Breast epithelium (tissue), 4 donors: ENCODE results near the gene PADI1. TPM values are rescaled to one million over a fixed set of nuclear protein-coding genes. Genes with fewer than 3 reads are reported as not detected.
A peak's percentile ranks its signal among the peaks of the same experiment; 100 is the strongest.
"Not testable (repeated sequence)": the region's sequence is repeated elsewhere in the genome, so short reads cannot be mapped to it uniquely, and the experiment has no call there.

Experiments
- DNase-seq, 2 donors: peaks; one replicate each; pipeline ENCODE4 v3.0.0-alpha.2; 2019; ENCODE audit warnings: low spot score in 2 of 2
- H3K27ac ChIP-seq, 2 donors: fragments of 200-600 bp; sonication (generic) in 1 of 2; one replicate each; pipeline ENCODE4 v1.5.1; 2016 to 2019; ENCODE audit warnings: mild to moderate bottlenecking in 1 of 2
- H3K27me3 ChIP-seq, 2 donors: fragments of 200-600 bp; sonication (generic) in 1 of 2; one replicate each; pipeline versions ENCODE4 v1.5.1 to v1.6.0; 2017 to 2019; ENCODE audit warnings: control low read depth in 1 of 2, mild to moderate bottlenecking in 1 of 2
- H3K36me3 ChIP-seq: fragments of 200-600 bp; one replicate; pipeline ENCODE4 v1.5.1; 2019
- H3K4me1 ChIP-seq, 2 donors: fragments of 200-600 bp; sonication (generic); one replicate each; pipeline ENCODE4 v1.5.1; 2016 to 2019; ENCODE audit warnings: control low read depth in 1 of 2
- H3K4me3 ChIP-seq, 3 donors: fragments of 200-600 bp; sonication (generic); 1 replicate in 2 of 3; 2 replicates in 1 of 3; pipeline ENCODE4 v1.5.1; 2016 to 2019; ENCODE audit warnings: mild to moderate bottlenecking in 3 of 3, moderate library complexity in 2 of 3
- H3K9me3 ChIP-seq, 2 donors: fragments of 200-600 bp; sonication (generic) in 1 of 2; one replicate each; pipeline ENCODE4 v1.5.1; 2016 to 2019; ENCODE audit warnings: control low read depth in 1 of 2
- POLR2A ChIP-seq: fragments of 450-650 bp; IDR thresholded peaks from one replicate; pipeline ENCODE4 v1.6.1; 2016; ENCODE audit warnings: antibody characterized with exemption, mild to moderate bottlenecking, moderate library complexity
- POLR2AphosphoS5 ChIP-seq, 3 donors: sonication (generic); formaldehyde crosslinking; IDR thresholded peaks; one replicate each; pipeline ENCODE4 v1.6.1; 2017; ENCODE audit warnings: antibody characterized with exemption in 3 of 3
- intact Hi-C: fragments of 100-400 bp; cut with DNase I; formaldehyde crosslinking; loops from one replicate; pipeline ENCODE4 v1.15.1; 2023; ENCODE audit warnings: low total_unique reads
- total RNA-seq, 3 donors: library from RNA; depleted of rRNA; stranded (reverse); fragments of >200 nt; gene quantifications; one replicate each; pipeline ENCODE4 v1.1.0, GENCODE V29; 2016
- TF ChIP-seq, protein P1 (sequence below), 3 donors: fragments of 450-650 bp; IDR thresholded peaks; one replicate each; pipeline ENCODE4 v1.5.1; 2016 to 2017; ENCODE audit warnings: antibody characterized with exemption in 3 of 3, mild to moderate bottlenecking in 3 of 3, moderate library complexity in 3 of 3

The PADI1 gene
- total RNA-seq, 3 donors from 2014 or later, result 0.33 TPM; not detected in 2

- H3K4me1 ChIP-seq, result no peaks in the 10 kb centered on the region
- H3K9me3 ChIP-seq, result no peaks in the 10 kb centered on the region
- TF ChIP-seq POLR2A, result no peak
- TF ChIP-seq, protein P1, sequence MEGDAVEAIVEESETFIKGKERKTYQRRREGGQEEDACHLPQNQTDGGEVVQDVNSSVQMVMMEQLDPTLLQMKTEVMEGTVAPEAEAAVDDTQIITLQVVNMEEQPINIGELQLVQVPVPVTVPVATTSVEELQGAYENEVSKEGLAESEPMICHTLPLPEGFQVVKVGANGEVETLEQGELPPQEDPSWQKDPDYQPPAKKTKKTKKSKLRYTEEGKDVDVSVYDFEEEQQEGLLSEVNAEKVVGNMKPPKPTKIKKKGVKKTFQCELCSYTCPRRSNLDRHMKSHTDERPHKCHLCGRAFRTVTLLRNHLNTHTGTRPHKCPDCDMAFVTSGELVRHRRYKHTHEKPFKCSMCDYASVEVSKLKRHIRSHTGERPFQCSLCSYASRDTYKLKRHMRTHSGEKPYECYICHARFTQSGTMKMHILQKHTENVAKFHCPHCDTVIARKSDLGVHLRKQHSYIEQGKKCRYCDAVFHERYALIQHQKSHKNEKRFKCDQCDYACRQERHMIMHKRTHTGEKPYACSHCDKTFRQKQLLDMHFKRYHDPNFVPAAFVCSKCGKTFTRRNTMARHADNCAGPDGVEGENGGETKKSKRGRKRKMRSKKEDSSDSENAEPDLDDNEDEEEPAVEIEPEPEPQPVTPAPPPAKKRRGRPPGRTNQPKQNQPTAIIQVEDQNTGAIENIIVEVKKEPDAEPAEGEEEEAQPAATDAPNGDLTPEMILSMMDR (IDR thresholded peaks at IDR 0.05), result no peak
- no peak for TF ChIP-seq POLR2AphosphoS5 (IDR thresholded peaks at IDR 0.05)
- H3K27me3 ChIP-seq, result no peaks in the 10 kb centered on the region
- intact Hi-C loops, result loop anchor here (10.0 kb wide), 2 partner anchors 110 to 180 kb away; partner anchors contain the start of gene SDHB
- no peak overlapping the region for H3K4me3 ChIP-seq
- no peak overlapping the region for H3K27ac ChIP-seq
- H3K36me3 ChIP-seq, result no peaks in the 10 kb centered on the region
- no peak for DNase-seq
These were observed 29.5 kb downstream of the PADI1 start for GRCh38 chr1:17234405-17234804.

DNA sequence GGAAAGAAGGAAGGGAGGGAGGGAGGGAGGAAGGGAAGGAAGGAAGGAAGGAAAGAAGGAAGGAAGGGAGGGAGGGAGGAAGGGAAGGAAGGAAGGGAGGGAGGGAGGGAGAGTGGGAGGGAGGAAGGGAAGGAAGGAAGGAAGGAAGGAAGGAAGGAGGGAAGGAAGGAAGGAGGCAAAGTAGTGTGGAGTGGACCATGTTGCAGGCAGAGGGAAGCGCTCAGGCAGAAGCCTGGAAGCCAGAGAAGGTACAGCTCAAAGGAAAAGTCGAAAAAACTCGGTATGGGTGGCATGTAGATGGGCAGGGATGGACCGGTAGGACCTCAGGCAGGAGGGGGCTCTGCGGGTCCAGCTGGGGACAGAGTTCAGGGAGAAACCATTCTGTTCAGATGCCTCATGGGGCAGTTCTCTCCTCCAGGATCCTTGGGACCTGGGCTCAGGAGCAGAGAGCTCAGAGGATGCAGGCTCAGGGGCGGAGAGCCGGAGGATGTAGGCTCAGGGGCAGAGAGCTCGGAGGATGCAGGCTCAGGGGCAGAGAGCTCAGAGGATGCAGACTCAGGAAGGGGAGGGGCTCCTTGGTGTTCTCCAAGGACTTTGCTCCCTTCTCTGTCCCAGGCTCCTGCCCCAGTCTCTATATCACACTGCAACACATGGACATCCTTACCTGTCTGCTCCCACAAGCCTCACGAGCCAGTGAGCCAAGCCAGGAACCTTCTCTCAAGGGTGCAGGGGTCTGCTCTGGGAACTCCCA is 30.4 kb downstream of the PADI1 start:
- intact Hi-C loops, result loop anchor here (10.0 kb wide), 2 partner anchors 111 to 181 kb away; partner anchors contain the start of gene SDHB
- Histone ChIP-seq H3K27ac (no peak overlapping the region), H3K9me3 (no peaks in the 10 kb centered on the region), H3K27me3 (no peaks in the 10 kb centered on the region), H3K4me1 (no peaks in the 10 kb centered on the region), H3K4me3 (no peak overlapping the region), H3K36me3 (no peaks in the 10 kb centered on the region)
- DNase-seq, result no peak
- TF ChIP-seq POLR2A, result no peak
- TF ChIP-seq, protein P1 (IDR thresholded peaks at IDR 0.05), result no peak
- TF ChIP-seq POLR2AphosphoS5 (IDR thresholded peaks at IDR 0.05), result no peak

- Histone ChIP-seq H3K27ac (no peak overlapping the region), H3K36me3 (no peaks in the 10 kb centered on the region), H3K27me3 (no peaks in the 10 kb centered on the region), H3K4me1 (no peaks in the 10 kb centered on the region), H3K9me3 (no peaks in the 10 kb centered on the region), H3K4me3 (no peak overlapping the region)
- intact Hi-C loops, result loop anchor here (10.0 kb wide), 2 partner anchors 112 to 182 kb away; partner anchors contain the start of gene SDHB
- peak; percentile 72 to 88 for DNase-seq
- TF ChIP-seq, protein P1 (IDR thresholded peaks at IDR 0.05), result peak; percentile 76 to 95 (median 94)
- no peak for TF ChIP-seq POLR2A
These were observed 32.0 kb downstream of the PADI1 start for GRCh38 chr1:17236779-17237560.

- no peak for DNase-seq
- no peaks in the 10 kb centered on the region for H3K36me3 ChIP-seq
- H3K27ac ChIP-seq, result no peak overlapping the region
- no peak overlapping the region for H3K4me3 ChIP-seq
- TF ChIP-seq POLR2A (no peak), POLR2AphosphoS5 (IDR thresholded peaks at IDR 0.05) (no peak)
- TF ChIP-seq, protein P1 (IDR thresholded peaks at IDR 0.05), result no peak
- no peaks in the 10 kb centered on the region for H3K9me3 ChIP-seq
- no peaks in the 10 kb centered on the region for H3K27me3 ChIP-seq
- intact Hi-C loops, result loop anchor here (10.0 kb wide), 2 partner anchors 113 to 183 kb away; partner anchors contain the start of gene SDHB
- no peaks in the 10 kb centered on the region for H3K4me1 ChIP-seq
These were observed 32.6 kb downstream of the PADI1 start for GRCh38 chr1:17237561-17237903.

- Histone ChIP-seq H3K9me3 (no peaks in the 10 kb centered on the region), H3K27me3 (no peaks in the 10 kb centered on the region), H3K4me3 (no peak overlapping the region), H3K36me3 (no peaks in the 10 kb centered on the region), H3K4me1 (no peaks in the 10 kb centered on the region), H3K27ac (no peak overlapping the region)
- intact Hi-C loops, result loop anchor here (10.0 kb wide), 2 partner anchors 115 to 185 kb away; partner anchors contain the start of gene SDHB
- no peak for DNase-seq
- no peak for TF ChIP-seq POLR2AphosphoS5 (IDR thresholded peaks at IDR 0.05)
- TF ChIP-seq, protein P1 (IDR thresholded peaks at IDR 0.05), result no peak
- no peak for TF ChIP-seq POLR2A
These were observed 34.5 kb downstream of the PADI1 start for GRCh38 chr1:17239420-17239819.

DNA sequence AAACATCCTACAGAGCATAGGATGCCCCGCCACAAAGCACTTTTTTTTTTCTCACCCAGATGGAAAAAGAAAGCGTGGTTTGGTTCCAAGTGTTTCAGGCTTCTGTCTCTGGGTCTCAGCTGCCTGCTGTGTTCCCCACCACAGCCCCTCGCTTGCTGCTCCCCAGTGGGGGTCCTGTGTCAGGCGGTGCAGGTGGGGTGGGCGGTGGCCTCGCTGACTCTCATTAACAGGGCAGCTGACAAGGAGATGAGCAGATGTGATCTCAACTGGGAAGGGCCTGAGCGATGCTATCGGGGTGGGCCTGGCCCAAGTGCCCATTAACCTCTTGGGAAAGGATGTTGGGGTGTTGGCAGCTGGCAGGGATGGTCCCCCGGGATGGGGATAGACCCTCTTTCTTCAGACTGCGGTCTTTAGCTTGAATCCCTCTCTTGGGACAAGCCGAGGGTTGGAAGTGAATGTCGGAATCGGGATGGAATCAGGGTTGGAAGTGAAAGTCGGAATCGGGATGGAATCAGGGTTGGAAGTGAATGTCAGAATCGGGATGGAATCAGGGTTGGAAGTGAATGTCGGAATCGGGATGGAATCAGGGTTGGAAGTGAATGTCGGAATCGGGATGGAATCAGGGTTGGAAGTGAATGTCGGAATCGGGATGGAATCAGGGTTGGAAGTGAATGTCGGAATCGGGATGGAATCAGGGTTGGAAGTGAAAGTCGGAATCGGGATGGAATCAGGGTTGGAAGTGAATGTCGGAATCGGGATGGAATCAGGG is 36.3 kb downstream of the PADI1 start:
- DNase-seq, H3K9me3 ChIP-seq, H3K27ac ChIP-seq, H3K4me1 ChIP-seq, H3K36me3 ChIP-seq, intact Hi-C loops, H3K4me3 ChIP-seq, H3K27me3 ChIP-seq: not testable (repeated sequence)

- H3K4me3 ChIP-seq, DNase-seq, H3K27me3 ChIP-seq, H3K36me3 ChIP-seq, intact Hi-C loops, H3K9me3 ChIP-seq, H3K4me1 ChIP-seq, H3K27ac ChIP-seq: not testable (repeated sequence)
These were observed 36.8 kb downstream of the PADI1 start for GRCh38 chr1:17241780-17242074.
